HEK293 (cell line): ENCODE results near the gene PIGH.

Experiments used
- CTCF ChIA-PET: fragments of 350-600 bp; formaldehyde crosslinking; extraction: SDS; loops from one replicate; lab custom pipeline; 2021; ENCODE audit warnings: antibody characterized with exemption; lab: Yijun Ruan, JAX
- POLR2A ChIA-PET: fragments of 300-600 bp; formaldehyde crosslinking; extraction: SDS; loops from one replicate; lab custom pipeline; 2020; ENCODE audit warnings: antibody characterized with exemption, inconsistent platforms; lab: Yijun Ruan, JAX
- H3K27ac ChIP-seq: fragments of 200-500 bp; sonication (Bioruptor generic); 2 replicates; pipeline ENCODE4 v1.5.1; 2014; ENCODE audit warnings: low read depth, low read length, control low read depth, inconsistent platforms; ENCODE audit errors: extremely low read depth
- H3K36me3 ChIP-seq, 2 experiments: fragments of 200-500 bp in 1 of 2; sonication (Bioruptor generic) in 1 of 2; 1 replicate in 1 of 2; 2 replicates in 1 of 2; pipeline ENCODE4 v1.5.1; 2014 to 2017; ENCODE audit warnings: inconsistent platforms in 2 of 2, low read length in 2 of 2; ENCODE audit not compliant: control insufficient read depth in 2 of 2, insufficient read depth in 1 of 2
- H3K4me1 ChIP-seq: fragments of 200-500 bp; sonication (Bioruptor generic); 2 replicates; pipeline ENCODE4 v1.5.1; 2014; ENCODE audit warnings: mild to moderate bottlenecking, low read length, inconsistent platforms; ENCODE audit not compliant: control insufficient read depth, insufficient read depth
- H3K4me3 ChIP-seq: 2 replicates; pipeline ENCODE4 v1.5.1; 2011; ENCODE audit warnings: low read depth, mild to moderate bottlenecking, control low read depth, low read length, moderate library complexity
- H3K9me3 ChIP-seq: fragments of 200-500 bp; sonication (Bioruptor generic); 2 replicates; pipeline ENCODE4 v1.5.1; 2014; ENCODE audit warnings: low read depth, low read length, inconsistent platforms; ENCODE audit not compliant: control insufficient read depth, insufficient read depth
- KLF10 ChIP-seq: fragments of 450-650 bp; IDR thresholded peaks from 2 replicates; pipeline ENCODE4 v1.5.1; 2018; ENCODE audit warnings: missing biosample characterization, mild to moderate bottlenecking, missing genetic modification characterization
- PRDM6 ChIP-seq: fragments of 450-650 bp; formaldehyde crosslinking; IDR thresholded peaks from 2 replicates; pipeline ENCODE4 v1.5.1; 2017; ENCODE audit warnings: missing biosample characterization, missing genetic modification characterization
- TRIM28 ChIP-seq: IDR thresholded peaks from 2 replicates; pipeline ENCODE4 v1.6.1; 2011; ENCODE audit warnings: low read length, control low read depth, borderline replicate concordance
- ZBTB11 ChIP-seq: fragments of 450-650 bp; formaldehyde crosslinking; conservative IDR thresholded peaks from 2 replicates; pipeline ENCODE4 v1.5.1; 2016; ENCODE audit warnings: low read depth, missing biosample characterization, missing genetic modification characterization
- ZNF148 ChIP-seq: fragments of 450-650 bp; formaldehyde crosslinking; IDR thresholded peaks from 2 replicates; pipeline ENCODE4 v1.5.0; 2017; ENCODE audit warnings: missing biosample characterization, missing genetic modification characterization, borderline replicate concordance
- ZNF157 ChIP-seq: fragments of 450-650 bp; formaldehyde crosslinking; IDR thresholded peaks from 2 replicates; pipeline ENCODE4 v1.5.1; 2016; ENCODE audit warnings: missing biosample characterization, missing genetic modification characterization
- ZNF169 ChIP-seq: fragments of 450-650 bp; formaldehyde crosslinking; IDR thresholded peaks from 2 replicates; pipeline ENCODE4 v1.5.1; 2016; ENCODE audit warnings: missing biosample characterization, missing genetic modification characterization
- ZNF184 ChIP-seq: fragments of 450-650 bp; IDR thresholded peaks from 2 replicates; pipeline ENCODE4 v1.5.1; 2018; ENCODE audit warnings: missing biosample characterization, mild to moderate bottlenecking, missing genetic modification characterization
- ZNF274 ChIP-seq, 2 experiments: fragments of 200-500 bp in 1 of 2; fragments of 450-650 bp in 1 of 2; sonication (Bioruptor generic) in 1 of 2; formaldehyde crosslinking in 1 of 2; IDR thresholded peaks; 2 replicates each; pipeline versions ENCODE4 v1.5.1 to v1.6.1; 2014 to 2016; ENCODE audit warnings: borderline replicate concordance in 1 of 2, inconsistent platforms in 1 of 2, low read length in 1 of 2, missing biosample characterization in 1 of 2, missing genetic modification characterization in 1 of 2
- ZNF391 ChIP-seq: fragments of 450-650 bp; formaldehyde crosslinking; IDR thresholded peaks from 2 replicates; pipeline ENCODE4 v1.5.1; 2016; ENCODE audit warnings: low read depth, missing biosample characterization, missing genetic modification characterization, borderline replicate concordance
- ZNF529 ChIP-seq: fragments of 450-650 bp; formaldehyde crosslinking; IDR thresholded peaks from 2 replicates; pipeline ENCODE4 v1.5.1; 2017; ENCODE audit warnings: missing genetic modification characterization, missing biosample characterization; ENCODE audit not compliant: insufficient replicate concordance
- ZNF629 ChIP-seq: fragments of 450-650 bp; formaldehyde crosslinking; IDR thresholded peaks from 2 replicates; pipeline ENCODE4 v1.5.1; 2017; ENCODE audit warnings: missing biosample characterization, missing genetic modification characterization
- ZNF639 ChIP-seq: fragments of 450-650 bp; formaldehyde crosslinking; IDR thresholded peaks from 2 replicates; pipeline ENCODE4 v1.5.1; 2016; ENCODE audit warnings: missing biosample characterization, missing genetic modification characterization
- ZNF654 ChIP-seq: fragments of 450-650 bp; formaldehyde crosslinking; IDR thresholded peaks from 2 replicates; pipeline ENCODE4 v1.5.1; 2016; ENCODE audit warnings: low read depth, missing biosample characterization, missing genetic modification characterization
- ZSCAN18 ChIP-seq: fragments of 450-650 bp; formaldehyde crosslinking; IDR thresholded peaks from 2 replicates; pipeline ENCODE4 v1.5.1; 2016; ENCODE audit warnings: missing biosample characterization, missing genetic modification characterization
- ZSCAN23 ChIP-seq: fragments of 450-650 bp; formaldehyde crosslinking; IDR thresholded peaks from 2 replicates; pipeline ENCODE4 v1.5.1; 2016; ENCODE audit warnings: missing biosample characterization, missing genetic modification characterization
- ZSCAN30 ChIP-seq: fragments of 450-650 bp; IDR thresholded peaks from 2 replicates; pipeline ENCODE4 v1.5.1; 2018; ENCODE audit warnings: missing biosample characterization, mild to moderate bottlenecking, missing genetic modification characterization, moderate library complexity

Gene PIGH

GRCh38 chr14:67619446-67620216 lies 19.6 kb upstream of the PIGH start, which contains the start of gene ARG2 (continued):
- TF ChIP-seq ZSCAN18 (tag by site-specific recombination): 0 out of 2 replicates have a peak, but pooled peaks have one; percentile 65
- no peak for TF ChIP-seq ZBTB11 (tag by site-specific recombination)
- TF ChIP-seq ZNF184: no peak
- TF ChIP-seq ZNF529 (tag by site-specific recombination): no peak
- peak; percentile 99 for TF ChIP-seq ZNF629 (tag by site-specific recombination)
- no peak for TF ChIP-seq ZNF157
- TF ChIP-seq ZSCAN23 (tag by site-specific recombination): 0 out of 2 replicates have a peak, but pooled peaks have one; percentile 11
- no peak for TF ChIP-seq ZNF274 (IDR thresholded peaks at IDR 0.05; ENCODE audit: low read length)
- TF ChIP-seq ZNF274 (tag by site-specific recombination; IDR thresholded peaks at IDR 0.05; ENCODE audit: borderline replicate concordance): no peak
- TF ChIP-seq TRIM28: no peak
- TF ChIP-seq ZNF639 (tag by site-specific recombination): peak; percentile 68; the same call in 1 of the 2 replicates
- TF ChIP-seq ZNF148 (tag by site-specific recombination): peak; percentile 29; the same call in 1 of the 2 replicates
- peak; percentile 76; the same call in 1 of the 2 replicates for TF ChIP-seq ZNF391

- H3K4me3 ChIP-seq: no peak overlapping the region
- CTCF ChIA-PET: interaction anchor here (0.6 to 3.9 kb wide), 24 partner anchors 9 to 881 kb away, joined by 3 to 47 read pairs (median 3); partner anchors contain the start of genes ATP6V1D and EIF2S1
- H3K27ac ChIP-seq: no peak overlapping the region
- H3K4me1 ChIP-seq: peaks cover 13% of the 10 kb centered on the region
- TF ChIP-seq ZSCAN30 (tag by site-specific recombination): peak; percentile 30; the same call in 1 of the 2 replicates
- TF ChIP-seq PRDM6 (tag by site-specific recombination): peak; percentile 84
- no peak for TF ChIP-seq ZNF169 (tag by site-specific recombination)
- peak; percentile 71 for TF ChIP-seq ZNF654 (tag by site-specific recombination)
- TF ChIP-seq KLF10 (tag by site-specific recombination): peak; percentile 65; the same call in 1 of the 2 replicates
- no peak for TF ChIP-seq ZSCAN18 (tag by site-specific recombination)
- POLR2A ChIA-PET: interaction anchor here (0.6 to 1.2 kb wide), 4 partner anchors 48 to 579 kb away, joined by 3 to 5 read pairs (median 4); partner anchors contain the start of gene RDH11
- no peaks in the 10 kb centered on the region for H3K9me3 ChIP-seq
- H3K36me3 ChIP-seq: no peaks in the 10 kb centered on the region
These were observed 18.6 kb upstream of the PIGH start for GRCh38 chr14:67618617-67619063.
